Loucy (cell line): ENCODE measurements around the gene CGREF1.

ENCODE experiments used
- H2AFZ ChIP-seq: fragments of 200-600 bp; sonication (generic); 2 replicates; pipeline ENCODE4 v1.6.0; 2016; ENCODE audit warnings: antibody characterized with exemption, mild to moderate bottlenecking, low read length, moderate library complexity
- H3F3A ChIP-seq: fragments of 200-600 bp; 2 replicates; pipeline ENCODE4 v1.6.0; 2016; ENCODE audit warnings: antibody characterized with exemption, low read depth, mild to moderate bottlenecking
- H3K27me3 ChIP-seq: fragments of 200-600 bp; sonication (generic); 2 replicates; pipeline ENCODE4 v1.6.1; 2014; ENCODE audit warnings: low read length, mild to moderate bottlenecking; ENCODE audit not compliant: insufficient read depth, poor library complexity, severe bottlenecking
- H3K36me3 ChIP-seq: fragments of 200-600 bp; sonication (generic); 2 replicates; pipeline ENCODE4 v1.6.1; 2016; ENCODE audit warnings: low read length; ENCODE audit not compliant: insufficient read depth
- H3K4me1 ChIP-seq: fragments of 200-600 bp; sonication (generic); 2 replicates; pipeline ENCODE4 v1.5.1; 2014; ENCODE audit warnings: low read length, mild to moderate bottlenecking; ENCODE audit not compliant: insufficient read depth, poor library complexity, severe bottlenecking
- H3K4me2 ChIP-seq: fragments of 200-600 bp; sonication (generic); 2 replicates; pipeline ENCODE4 v1.6.0; 2014; ENCODE audit warnings: antibody characterized with exemption, low read length, low read depth, mild to moderate bottlenecking; ENCODE audit not compliant: poor library complexity, severe bottlenecking
- H3K4me3 ChIP-seq: fragments of 200-600 bp; sonication (generic); 2 replicates; pipeline ENCODE4 v1.5.1; 2014; ENCODE audit warnings: low read length, mild to moderate bottlenecking, mixed read lengths; ENCODE audit not compliant: poor library complexity, severe bottlenecking
- H3K79me2 ChIP-seq: fragments of 200-600 bp; sonication (generic); 2 replicates; pipeline ENCODE4 v1.6.1; 2014; ENCODE audit warnings: low read length; ENCODE audit not compliant: insufficient read depth
- H3K9ac ChIP-seq: fragments of 200-600 bp; sonication (generic); 2 replicates; pipeline ENCODE4 v1.6.0; 2014; ENCODE audit warnings: mild to moderate bottlenecking, low read depth, low read length, moderate library complexity; ENCODE audit not compliant: poor library complexity, severe bottlenecking
- H3K9me2 ChIP-seq: fragments of 200-600 bp; sonication (generic); replicated peaks from 2 replicates; pipeline ENCODE4 v1.6.1; 2016; ENCODE audit warnings: low read depth, low read length, mixed read lengths
- H3K9me3 ChIP-seq: fragments of 200-600 bp; sonication (generic); 2 replicates; pipeline ENCODE4 v1.6.1; 2014; ENCODE audit warnings: mild to moderate bottlenecking, antibody characterized with exemption, low read length, low read depth; ENCODE audit not compliant: insufficient read depth
- H4K20me1 ChIP-seq: fragments of 200-600 bp; sonication (generic); 2 replicates; pipeline ENCODE4 v1.6.0; 2014; ENCODE audit warnings: antibody characterized with exemption, low read length, mild to moderate bottlenecking; ENCODE audit not compliant: insufficient read depth, poor library complexity, severe bottlenecking
- CTCF ChIP-seq: fragments of 200-600 bp; sonication (generic); conservative IDR thresholded peaks from 2 replicates; pipeline ENCODE4 v1.5.1; 2014; ENCODE audit warnings: mild to moderate bottlenecking, antibody characterized with exemption, low read length
- EZH2phosphoT487 ChIP-seq: fragments of 200-600 bp; IDR thresholded peaks from 2 replicates; pipeline ENCODE4 v1.6.1; 2018; ENCODE audit warnings: antibody characterized with exemption, mild to moderate bottlenecking, moderate library complexity, borderline replicate concordance

The CGREF1 gene

GRCh38 chr2:27160191-27160590 lies 41.3 kb upstream of the CGREF1 start:
- Histone ChIP-seq H3K4me1 (no peaks in the 10 kb centered on the region), H3F3A (no peaks in the 10 kb centered on the region), H3K27me3 (no peaks in the 10 kb centered on the region), H3K4me3 (no peak overlapping the region), H3K4me2 (no peak overlapping the region), H3K36me3 (no peaks in the 10 kb centered on the region), H3K9ac (no peak overlapping the region), H3K9me3 (no peaks in the 10 kb centered on the region), H3K9me2 (no peaks in the 10 kb centered on the region), H2AFZ (no peak overlapping the region), H4K20me1 (no peaks in the 10 kb centered on the region), H3K79me2 (no peaks in the 10 kb centered on the region)
- no peak for TF ChIP-seq CTCF
- no peak for TF ChIP-seq EZH2phosphoT487

DNA sequence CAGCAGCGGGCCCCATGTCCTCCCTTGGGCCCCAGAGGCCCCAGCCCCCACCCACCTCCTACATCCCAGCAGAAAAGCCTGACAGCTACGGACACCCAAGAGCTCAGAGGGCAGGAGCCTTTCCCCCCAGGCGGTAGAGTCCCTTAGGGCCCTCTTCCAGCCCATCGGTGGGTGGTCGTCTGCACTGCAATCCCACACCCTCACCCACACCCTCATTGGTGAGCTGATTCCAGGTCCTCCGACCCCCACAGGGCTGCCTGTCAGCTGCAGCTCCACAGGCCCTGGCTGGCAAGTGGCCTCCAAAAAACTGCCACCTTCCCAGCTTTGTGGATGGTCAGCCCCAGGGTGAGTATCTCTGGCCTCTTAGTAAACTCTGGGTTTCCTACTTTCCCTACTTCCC lies 40.3 kb upstream of the CGREF1 start:
- Histone ChIP-seq H3K4me1 (no peaks in the 10 kb centered on the region), H3F3A (no peaks in the 10 kb centered on the region), H2AFZ (no peak overlapping the region), H3K79me2 (no peaks in the 10 kb centered on the region), H3K27me3 (no peaks in the 10 kb centered on the region), H3K4me3 (no peak overlapping the region), H3K36me3 (no peaks in the 10 kb centered on the region), H4K20me1 (no peaks in the 10 kb centered on the region), H3K4me2 (no peak overlapping the region), H3K9me3 (no peaks in the 10 kb centered on the region), H3K9ac (no peak overlapping the region), H3K9me2 (no peaks in the 10 kb centered on the region)
- TF ChIP-seq EZH2phosphoT487: no peak
- no peak for TF ChIP-seq CTCF

DNA sequence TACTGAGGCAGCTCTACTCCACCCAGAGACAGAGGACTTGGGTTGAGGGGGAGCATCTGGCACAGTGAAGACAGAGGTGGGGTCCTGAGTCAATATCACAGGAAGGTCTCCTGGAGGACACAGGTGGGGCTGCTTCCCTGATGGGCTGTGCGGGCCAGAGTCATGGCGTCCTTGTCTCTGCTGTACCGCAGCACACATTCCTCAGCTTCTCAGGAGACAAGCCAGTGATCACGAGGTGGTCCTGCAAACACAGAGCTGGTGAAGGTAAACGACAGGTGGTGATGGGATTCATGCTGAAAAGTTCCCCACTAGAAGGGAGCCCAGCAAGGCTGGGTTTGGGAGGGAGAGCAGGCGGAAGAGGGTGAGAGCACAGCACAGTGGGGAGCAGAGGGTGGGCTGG lies 39.5 kb upstream of the CGREF1 start:
- H3K9me3 ChIP-seq: no peaks in the 10 kb centered on the region
- no peaks in the 10 kb centered on the region for H3K9me2 ChIP-seq
- H3K4me1 ChIP-seq: no peaks in the 10 kb centered on the region
- no peak overlapping the region for H3K4me2 ChIP-seq
- no peaks in the 10 kb centered on the region for H3K27me3 ChIP-seq
- TF ChIP-seq CTCF (no peak), EZH2phosphoT487 (no peak)
- no peak overlapping the region for H3K4me3 ChIP-seq
- H3K9ac ChIP-seq: no peak overlapping the region
- H4K20me1 ChIP-seq: no peaks in the 10 kb centered on the region
- H3K79me2 ChIP-seq: no peaks in the 10 kb centered on the region
- H2AFZ ChIP-seq: no peak overlapping the region
- no peaks in the 10 kb centered on the region for H3K36me3 ChIP-seq
- no peaks in the 10 kb centered on the region for H3F3A ChIP-seq
